ENCODE measurements around the gene SLIT3.

Gene SLIT3

DNA sequence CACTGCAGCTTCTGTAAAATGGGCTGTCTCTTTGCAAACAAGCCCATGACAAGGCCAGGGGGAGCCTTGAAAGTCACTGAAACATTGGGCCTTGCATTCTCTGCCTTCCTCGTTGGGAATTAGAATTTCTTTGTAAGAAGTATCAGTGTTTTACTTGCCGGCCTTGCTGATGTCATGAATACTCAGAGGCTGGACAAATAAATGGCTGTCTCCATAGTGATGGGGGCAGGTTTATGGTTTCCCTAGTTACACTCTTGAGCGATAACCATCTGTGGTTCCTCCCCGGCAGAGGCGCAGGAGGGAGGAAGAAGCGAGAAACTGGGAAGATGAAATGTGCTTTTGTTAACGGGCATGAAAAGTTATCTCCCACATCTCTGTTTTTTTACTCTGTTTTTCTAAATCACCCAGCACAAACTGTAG lies 449.0 kb downstream of the SLIT3 start:
- H3K4me3 ChIP-seq (ENCODE audit: insufficient read depth, low read length, poor library complexity, severe bottlenecking), result no peak overlapping the region
- no peak overlapping the region for H3K4me2 ChIP-seq (ENCODE audit: low read depth, low read length, poor library complexity, severe bottlenecking)
- no peaks in the 10 kb centered on the region for H3K36me3 ChIP-seq (ENCODE audit: low read length)
- H3K79me2 ChIP-seq (ENCODE audit: insufficient read depth, low read length), result no peaks in the 10 kb centered on the region
- no peaks in the 10 kb centered on the region for H3K9me2 ChIP-seq (replicated peaks; ENCODE audit: insufficient read depth, low read length)
- H3K27ac ChIP-seq (ENCODE audit: low read depth, low read length), result no peak overlapping the region
- H3K9me3 ChIP-seq (ENCODE audit: insufficient read depth, low read length), result no peaks in the 10 kb centered on the region
- H4K20me1 ChIP-seq (ENCODE audit: low read depth, low read length), result no peaks in the 10 kb centered on the region
- H3K27me3 ChIP-seq (ENCODE audit: low read length), result peaks cover 6% of the 10 kb centered on the region; the same call in 1 of the 2 replicates
- H3K9ac ChIP-seq (ENCODE audit: low read length), result no peak overlapping the region
- no peak overlapping the region for H2AFZ ChIP-seq (ENCODE audit: low read depth, low read length, severe bottlenecking)
- no peak for TF ChIP-seq EZH2phosphoT487 (conservative IDR thresholded peaks at IDR 0.05; ENCODE audit: low read length)
- TF ChIP-seq, protein P1, sequence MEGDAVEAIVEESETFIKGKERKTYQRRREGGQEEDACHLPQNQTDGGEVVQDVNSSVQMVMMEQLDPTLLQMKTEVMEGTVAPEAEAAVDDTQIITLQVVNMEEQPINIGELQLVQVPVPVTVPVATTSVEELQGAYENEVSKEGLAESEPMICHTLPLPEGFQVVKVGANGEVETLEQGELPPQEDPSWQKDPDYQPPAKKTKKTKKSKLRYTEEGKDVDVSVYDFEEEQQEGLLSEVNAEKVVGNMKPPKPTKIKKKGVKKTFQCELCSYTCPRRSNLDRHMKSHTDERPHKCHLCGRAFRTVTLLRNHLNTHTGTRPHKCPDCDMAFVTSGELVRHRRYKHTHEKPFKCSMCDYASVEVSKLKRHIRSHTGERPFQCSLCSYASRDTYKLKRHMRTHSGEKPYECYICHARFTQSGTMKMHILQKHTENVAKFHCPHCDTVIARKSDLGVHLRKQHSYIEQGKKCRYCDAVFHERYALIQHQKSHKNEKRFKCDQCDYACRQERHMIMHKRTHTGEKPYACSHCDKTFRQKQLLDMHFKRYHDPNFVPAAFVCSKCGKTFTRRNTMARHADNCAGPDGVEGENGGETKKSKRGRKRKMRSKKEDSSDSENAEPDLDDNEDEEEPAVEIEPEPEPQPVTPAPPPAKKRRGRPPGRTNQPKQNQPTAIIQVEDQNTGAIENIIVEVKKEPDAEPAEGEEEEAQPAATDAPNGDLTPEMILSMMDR (IDR thresholded peaks at IDR 0.05; ENCODE audit: insufficient read depth, low read length, poor library complexity, severe bottlenecking), result no peak
- no peaks in the 10 kb centered on the region for H3F3A ChIP-seq (ENCODE audit: insufficient read depth)

DNA sequence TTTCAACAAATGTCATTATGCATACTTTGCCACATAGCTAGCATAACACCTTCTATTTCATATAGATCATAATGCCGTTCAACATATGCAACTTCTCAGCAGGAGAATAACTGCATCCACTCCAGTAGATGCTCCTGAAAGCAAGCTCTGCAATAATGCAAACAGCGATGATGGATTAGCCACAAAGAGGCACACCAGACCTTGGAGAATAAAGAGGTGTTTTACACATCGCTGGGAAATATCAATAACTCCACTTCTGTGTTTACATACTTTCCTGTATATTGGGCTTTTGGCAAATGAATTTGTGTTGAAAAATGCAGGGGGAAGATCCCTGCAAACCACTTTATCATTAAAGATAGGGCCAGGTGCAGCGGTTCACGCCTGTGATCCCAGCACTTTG lies 450.3 kb downstream of the SLIT3 start:
- Histone ChIP-seq H3K9ac (ENCODE audit: low read length) (no peak overlapping the region), H3K4me3 (ENCODE audit: insufficient read depth, low read length, poor library complexity, severe bottlenecking) (no peak overlapping the region), H3K79me2 (ENCODE audit: insufficient read depth, low read length) (no peaks in the 10 kb centered on the region), H3K9me3 (ENCODE audit: insufficient read depth, low read length) (no peaks in the 10 kb centered on the region), H3K27me3 (ENCODE audit: low read length) (peaks cover 6% of the 10 kb centered on the region; the same call in 1 of the 2 replicates), H3K36me3 (ENCODE audit: low read length) (no peaks in the 10 kb centered on the region), H4K20me1 (ENCODE audit: low read depth, low read length) (no peaks in the 10 kb centered on the region), H3K9me2 (replicated peaks; ENCODE audit: insufficient read depth, low read length) (no peaks in the 10 kb centered on the region), H2AFZ (ENCODE audit: low read depth, low read length, severe bottlenecking) (no peak overlapping the region), H3K4me2 (ENCODE audit: low read depth, low read length, poor library complexity, severe bottlenecking) (no peak overlapping the region), H3F3A (ENCODE audit: insufficient read depth) (no peaks in the 10 kb centered on the region), H3K27ac (ENCODE audit: low read depth, low read length) (no peak overlapping the region)
- TF ChIP-seq, protein P1 (IDR thresholded peaks at IDR 0.05; ENCODE audit: insufficient read depth, low read length, poor library complexity, severe bottlenecking), result no peak
- TF ChIP-seq EZH2phosphoT487 (conservative IDR thresholded peaks at IDR 0.05; ENCODE audit: low read length), result no peak

DNA sequence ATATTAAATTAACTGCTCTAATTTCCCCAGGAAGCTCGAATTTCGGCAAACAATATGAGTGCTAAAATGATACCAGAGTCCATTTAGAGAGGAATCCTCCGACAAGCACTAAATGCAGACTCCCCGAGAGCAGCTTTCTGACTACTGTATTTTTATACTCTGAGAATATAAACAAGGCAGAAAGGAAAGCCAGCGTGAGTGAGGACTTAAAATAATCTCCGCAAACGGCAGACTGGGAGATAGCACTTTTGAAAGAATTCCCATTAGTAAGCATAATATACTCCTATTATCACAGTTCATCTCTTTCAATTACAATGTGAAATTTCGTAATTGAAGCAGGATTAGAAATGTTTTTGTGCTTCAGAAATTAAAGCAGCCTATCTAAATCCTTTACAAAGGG lies 452.4 kb downstream of the SLIT3 start:
- Histone ChIP-seq H3K9ac (ENCODE audit: low read length) (no peak overlapping the region), H3K79me2 (ENCODE audit: insufficient read depth, low read length) (no peaks in the 10 kb centered on the region), H2AFZ (ENCODE audit: low read depth, low read length, severe bottlenecking) (no peak overlapping the region), H3K36me3 (ENCODE audit: low read length) (no peaks in the 10 kb centered on the region), H3K27ac (ENCODE audit: low read depth, low read length) (no peak overlapping the region), H3K4me3 (ENCODE audit: insufficient read depth, low read length, poor library complexity, severe bottlenecking) (no peak overlapping the region), H3K27me3 (ENCODE audit: low read length) (peaks cover 2% of the 10 kb centered on the region; the same call in 1 of the 2 replicates), H3F3A (ENCODE audit: insufficient read depth) (no peaks in the 10 kb centered on the region), H3K9me2 (replicated peaks; ENCODE audit: insufficient read depth, low read length) (no peaks in the 10 kb centered on the region), H4K20me1 (ENCODE audit: low read depth, low read length) (no peaks in the 10 kb centered on the region), H3K4me2 (ENCODE audit: low read depth, low read length, poor library complexity, severe bottlenecking) (no peak overlapping the region), H3K9me3 (ENCODE audit: insufficient read depth, low read length) (no peaks in the 10 kb centered on the region)
- TF ChIP-seq, protein P1 (IDR thresholded peaks at IDR 0.05; ENCODE audit: insufficient read depth, low read length, poor library complexity, severe bottlenecking), result no peak
- no peak for TF ChIP-seq EZH2phosphoT487 (conservative IDR thresholded peaks at IDR 0.05; ENCODE audit: low read length)

Measured in SU-DHL-6 (cell line).